Loucy (cell line): ENCODE data around the gene PDS5B.
A peak's percentile ranks its signal among the peaks of the same experiment; 100 is the strongest.

Source experiments
- H2AFZ ChIP-seq: fragments of 200-600 bp; sonication (generic); 2 replicates; pipeline ENCODE4 v1.6.0; 2016; ENCODE audit warnings: antibody characterized with exemption, mild to moderate bottlenecking, low read length, moderate library complexity
- H3F3A ChIP-seq: fragments of 200-600 bp; 2 replicates; pipeline ENCODE4 v1.6.0; 2016; ENCODE audit warnings: antibody characterized with exemption, low read depth, mild to moderate bottlenecking
- H3K27me3 ChIP-seq: fragments of 200-600 bp; sonication (generic); 2 replicates; pipeline ENCODE4 v1.6.1; 2014; ENCODE audit warnings: low read length, mild to moderate bottlenecking; ENCODE audit not compliant: insufficient read depth, poor library complexity, severe bottlenecking
- H3K36me3 ChIP-seq: fragments of 200-600 bp; sonication (generic); 2 replicates; pipeline ENCODE4 v1.6.1; 2016; ENCODE audit warnings: low read length; ENCODE audit not compliant: insufficient read depth
- H3K4me1 ChIP-seq: fragments of 200-600 bp; sonication (generic); 2 replicates; pipeline ENCODE4 v1.5.1; 2014; ENCODE audit warnings: low read length, mild to moderate bottlenecking; ENCODE audit not compliant: insufficient read depth, poor library complexity, severe bottlenecking
- H3K4me2 ChIP-seq: fragments of 200-600 bp; sonication (generic); 2 replicates; pipeline ENCODE4 v1.6.0; 2014; ENCODE audit warnings: antibody characterized with exemption, low read length, low read depth, mild to moderate bottlenecking; ENCODE audit not compliant: poor library complexity, severe bottlenecking
- H3K4me3 ChIP-seq: fragments of 200-600 bp; sonication (generic); 2 replicates; pipeline ENCODE4 v1.5.1; 2014; ENCODE audit warnings: low read length, mild to moderate bottlenecking, mixed read lengths; ENCODE audit not compliant: poor library complexity, severe bottlenecking
- H3K79me2 ChIP-seq: fragments of 200-600 bp; sonication (generic); 2 replicates; pipeline ENCODE4 v1.6.1; 2014; ENCODE audit warnings: low read length; ENCODE audit not compliant: insufficient read depth
- H3K9ac ChIP-seq: fragments of 200-600 bp; sonication (generic); 2 replicates; pipeline ENCODE4 v1.6.0; 2014; ENCODE audit warnings: mild to moderate bottlenecking, low read depth, low read length, moderate library complexity; ENCODE audit not compliant: poor library complexity, severe bottlenecking
- H3K9me2 ChIP-seq: fragments of 200-600 bp; sonication (generic); replicated peaks from 2 replicates; pipeline ENCODE4 v1.6.1; 2016; ENCODE audit warnings: low read depth, low read length, mixed read lengths
- H3K9me3 ChIP-seq: fragments of 200-600 bp; sonication (generic); 2 replicates; pipeline ENCODE4 v1.6.1; 2014; ENCODE audit warnings: mild to moderate bottlenecking, antibody characterized with exemption, low read length, low read depth; ENCODE audit not compliant: insufficient read depth
- H4K20me1 ChIP-seq: fragments of 200-600 bp; sonication (generic); 2 replicates; pipeline ENCODE4 v1.6.0; 2014; ENCODE audit warnings: antibody characterized with exemption, low read length, mild to moderate bottlenecking; ENCODE audit not compliant: insufficient read depth, poor library complexity, severe bottlenecking
- EZH2phosphoT487 ChIP-seq: fragments of 200-600 bp; IDR thresholded peaks from 2 replicates; pipeline ENCODE4 v1.6.1; 2018; ENCODE audit warnings: antibody characterized with exemption, mild to moderate bottlenecking, moderate library complexity, borderline replicate concordance
- TF ChIP-seq, protein P1 (sequence below): fragments of 200-600 bp; sonication (generic); conservative IDR thresholded peaks from 2 replicates; pipeline ENCODE4 v1.5.1; 2014; ENCODE audit warnings: mild to moderate bottlenecking, antibody characterized with exemption, low read length

PDS5B gene

GRCh38 chr13:32779119-32779518 is 192.9 kb downstream of the PDS5B start:
- TF ChIP-seq, protein P1, sequence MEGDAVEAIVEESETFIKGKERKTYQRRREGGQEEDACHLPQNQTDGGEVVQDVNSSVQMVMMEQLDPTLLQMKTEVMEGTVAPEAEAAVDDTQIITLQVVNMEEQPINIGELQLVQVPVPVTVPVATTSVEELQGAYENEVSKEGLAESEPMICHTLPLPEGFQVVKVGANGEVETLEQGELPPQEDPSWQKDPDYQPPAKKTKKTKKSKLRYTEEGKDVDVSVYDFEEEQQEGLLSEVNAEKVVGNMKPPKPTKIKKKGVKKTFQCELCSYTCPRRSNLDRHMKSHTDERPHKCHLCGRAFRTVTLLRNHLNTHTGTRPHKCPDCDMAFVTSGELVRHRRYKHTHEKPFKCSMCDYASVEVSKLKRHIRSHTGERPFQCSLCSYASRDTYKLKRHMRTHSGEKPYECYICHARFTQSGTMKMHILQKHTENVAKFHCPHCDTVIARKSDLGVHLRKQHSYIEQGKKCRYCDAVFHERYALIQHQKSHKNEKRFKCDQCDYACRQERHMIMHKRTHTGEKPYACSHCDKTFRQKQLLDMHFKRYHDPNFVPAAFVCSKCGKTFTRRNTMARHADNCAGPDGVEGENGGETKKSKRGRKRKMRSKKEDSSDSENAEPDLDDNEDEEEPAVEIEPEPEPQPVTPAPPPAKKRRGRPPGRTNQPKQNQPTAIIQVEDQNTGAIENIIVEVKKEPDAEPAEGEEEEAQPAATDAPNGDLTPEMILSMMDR = no peak
- no peak for TF ChIP-seq EZH2phosphoT487
- no peaks in the 10 kb centered on the region for H3K9me2 ChIP-seq

DNA sequence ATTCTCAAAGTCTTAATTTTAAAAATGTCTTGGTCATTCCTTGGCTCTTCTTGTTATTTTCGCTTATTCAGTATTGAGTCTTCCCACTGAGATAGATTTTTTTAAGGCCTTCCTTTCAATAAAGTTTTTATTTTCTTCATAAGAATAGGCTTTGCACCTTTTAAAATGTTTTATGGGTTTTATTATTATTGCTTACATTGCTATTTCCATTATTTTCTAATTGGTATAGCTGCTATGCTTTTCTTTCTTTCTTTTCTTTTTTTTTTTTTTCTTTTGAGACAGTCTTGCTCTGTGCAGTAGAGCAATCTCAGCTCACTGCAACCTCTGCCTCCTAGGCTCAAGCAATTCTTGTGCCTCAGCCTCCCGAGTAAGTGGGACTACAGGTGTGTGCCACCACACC is 195.7 kb downstream of the PDS5B start:
- Histone ChIP-seq H3K9me2 (no peaks in the 10 kb centered on the region), H3K4me1 (peaks cover 22% of the 10 kb centered on the region)

More at GRCh38 chr13:32779119-32779518, 192.9 kb downstream of the PDS5B start:
- Histone ChIP-seq H3K4me2 (no peak overlapping the region), H2AFZ (no peak overlapping the region), H3K79me2 (no peaks in the 10 kb centered on the region), H3K9me3 (no peaks in the 10 kb centered on the region), H3K27me3 (no peaks in the 10 kb centered on the region), H4K20me1 (no peaks in the 10 kb centered on the region), H3K36me3 (peaks cover 26% of the 10 kb centered on the region; the same call in 1 of the 2 replicates), H3F3A (0 out of 2 replicates have a peak, but pooled peaks cover 5% of the 10 kb centered on the region), H3K9ac (no peak overlapping the region), H3K4me1 (peaks cover 15% of the 10 kb centered on the region), H3K4me3 (no peak overlapping the region)

GRCh38 chr13:32783067-32783466 is 196.8 kb downstream of the PDS5B start:
- no peak for TF ChIP-seq EZH2phosphoT487
- TF ChIP-seq, protein P1 = no peak
- Histone ChIP-seq H3K9ac (peak overlapping the region; percentile 37), H3K79me2 (no peaks in the 10 kb centered on the region), H3K4me2 (peak overlapping the region; percentile 74), H3K27me3 (no peaks in the 10 kb centered on the region), H3K36me3 (peaks cover 18% of the 10 kb centered on the region; the same call in 1 of the 2 replicates), H2AFZ (no peak overlapping the region), H3K9me2 (no peaks in the 10 kb centered on the region), H3K4me3 (peak overlapping the region; percentile 45), H4K20me1 (no peaks in the 10 kb centered on the region), H3K9me3 (no peaks in the 10 kb centered on the region), H3K4me1 (peaks cover 22% of the 10 kb centered on the region), H3F3A (0 out of 2 replicates have a peak, but pooled peaks cover 5% of the 10 kb centered on the region)

More for the DNA sequence above, 195.7 kb downstream of the PDS5B start:
- Histone ChIP-seq H3K36me3 (peaks cover 18% of the 10 kb centered on the region; the same call in 1 of the 2 replicates), H3K9ac (no peak overlapping the region), H3K4me2 (no peak overlapping the region), H3F3A (0 out of 2 replicates have a peak, but pooled peaks cover 5% of the 10 kb centered on the region), H4K20me1 (no peaks in the 10 kb centered on the region), H3K9me3 (no peaks in the 10 kb centered on the region), H3K4me3 (no peak overlapping the region), H3K27me3 (no peaks in the 10 kb centered on the region), H3K79me2 (no peaks in the 10 kb centered on the region), H2AFZ (no peak overlapping the region)
- TF ChIP-seq EZH2phosphoT487 = no peak
- TF ChIP-seq, protein P1 = no peak
